GM19438 (cell line): ENCODE measurements around the gene FABP1.

Experiments used
- ATAC-seq: cut with Tn5 transposase; IDR thresholded peaks from one replicate; pipeline ENCODE4 v1.9.1; 2021; ENCODE audit warnings: low read depth; ENCODE audit not compliant: unreplicated experiment

Gene FABP1

GRCh38 chr2:88116669-88117432, 11.0 kb downstream of the FABP1 start:
- ATAC-seq = no peak

DNA sequence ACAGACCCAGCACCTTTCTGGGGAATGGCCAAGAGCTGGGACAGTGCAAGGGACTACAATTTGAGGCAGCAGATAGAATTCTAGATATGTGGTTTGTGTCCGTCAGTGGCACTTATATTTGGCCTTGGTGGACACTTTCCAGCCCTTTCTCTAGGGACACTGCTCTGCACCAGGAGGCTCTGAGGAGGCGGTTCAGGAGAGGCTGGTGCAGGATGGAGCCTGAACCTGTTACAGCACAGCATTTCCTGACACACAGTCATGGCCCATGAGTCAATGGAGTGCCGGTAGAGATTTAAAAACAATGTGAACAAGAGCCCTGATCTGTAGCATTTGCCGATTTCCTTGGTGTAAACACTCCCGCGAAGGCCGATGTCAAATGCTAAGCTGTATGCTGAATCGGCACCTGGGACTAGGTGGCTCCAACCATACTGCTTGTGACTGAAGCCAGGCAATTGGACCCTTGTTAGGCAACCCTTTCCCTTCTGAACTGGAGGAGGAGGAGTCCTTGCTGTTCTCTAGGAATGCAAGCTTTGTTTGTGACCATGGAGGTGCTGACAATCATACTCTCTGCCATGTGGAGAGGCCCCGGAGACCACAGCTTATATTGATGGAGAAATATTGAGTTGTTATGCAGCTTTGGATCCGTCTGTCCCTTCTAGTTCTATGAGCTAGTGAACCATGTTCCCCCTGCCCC, 11.9 kb downstream of the FABP1 start:
- ATAC-seq = no peak

- no peak for ATAC-seq
Observed at GRCh38 chr2:88114889-88115288, 13.0 kb downstream of the FABP1 start.

DNA sequence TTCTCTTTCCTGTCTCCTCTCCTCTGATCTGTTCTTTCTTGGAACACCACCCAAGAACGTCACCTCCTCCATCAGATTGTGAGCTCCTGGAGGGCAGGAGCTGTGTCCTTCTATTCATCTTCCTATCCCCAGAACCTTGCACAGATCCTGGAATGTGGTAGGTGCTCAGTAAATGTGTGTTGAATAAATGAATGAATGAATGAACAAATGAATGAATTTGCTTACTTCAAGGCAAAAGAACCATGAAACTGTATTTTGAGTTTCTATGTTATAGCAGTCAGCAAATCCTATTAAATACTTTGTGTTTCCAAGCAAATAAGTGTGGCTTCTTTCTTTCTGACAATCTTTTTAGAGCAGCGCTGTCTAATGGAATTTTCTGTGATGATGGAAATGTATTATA, 14.8 kb downstream of the FABP1 start:
- ATAC-seq = no peak

GRCh38 chr2:88110830-88111229, 17.0 kb downstream of the FABP1 start:
- no peak for ATAC-seq

GRCh38 chr2:88108796-88109195, 19.1 kb downstream of the FABP1 start:
- ATAC-seq = no peak

DNA sequence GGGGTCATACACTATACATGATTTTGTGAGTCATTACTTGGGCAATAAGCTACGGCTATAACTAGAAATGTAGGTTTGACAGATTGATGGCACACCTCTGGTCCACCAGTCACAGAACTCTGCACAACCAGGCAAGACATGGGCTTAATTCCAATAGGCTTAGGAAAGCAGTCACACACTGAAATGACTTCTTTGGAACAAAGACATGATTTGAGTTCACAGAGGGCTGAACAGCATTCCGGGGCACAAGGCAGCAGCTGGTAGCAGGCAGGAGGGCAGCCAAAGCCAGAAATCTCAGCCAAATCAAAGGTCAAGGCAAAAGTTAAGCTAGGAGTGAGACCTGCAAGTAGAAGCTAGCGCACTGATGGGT, 27.4 kb downstream of the FABP1 start:
- ATAC-seq = no peak

DNA sequence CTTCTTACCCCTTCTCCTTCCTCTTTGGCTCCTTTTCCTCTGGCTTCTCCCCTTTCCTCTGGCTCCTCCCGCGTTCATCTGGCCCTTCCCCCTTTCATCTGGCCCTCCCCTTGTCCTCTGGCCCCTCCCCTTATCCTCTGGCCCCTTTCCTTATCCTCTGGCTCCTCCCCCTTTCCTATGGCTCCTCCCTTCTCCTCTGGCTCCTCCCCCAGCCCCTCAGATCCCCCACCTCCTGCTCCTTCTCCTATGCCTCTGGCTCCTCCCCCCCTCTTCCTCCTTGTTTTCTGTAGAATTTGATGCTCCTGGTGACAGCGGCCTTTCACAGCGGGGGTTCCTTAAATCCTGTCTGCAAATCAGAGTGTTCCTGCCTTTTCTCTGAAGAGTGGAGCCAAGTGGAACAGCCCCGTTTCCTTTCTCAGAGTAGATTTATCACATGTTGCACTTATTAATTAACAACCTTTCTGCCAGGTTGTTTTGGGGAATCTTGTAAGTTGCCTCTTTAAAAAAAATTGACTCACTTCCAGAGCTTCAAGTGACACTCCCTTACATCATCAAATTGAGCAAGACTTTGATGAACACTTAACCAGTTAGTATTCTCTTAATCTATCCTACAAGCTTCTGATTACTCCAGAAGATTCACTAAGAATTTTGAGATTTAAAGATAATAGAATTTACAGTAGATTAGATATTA, 27.9 kb downstream of the FABP1 start:
- ATAC-seq = no peak

- ATAC-seq = no peak
Observed at GRCh38 chr2:88098558-88098900, 29.3 kb downstream of the FABP1 start.

DNA sequence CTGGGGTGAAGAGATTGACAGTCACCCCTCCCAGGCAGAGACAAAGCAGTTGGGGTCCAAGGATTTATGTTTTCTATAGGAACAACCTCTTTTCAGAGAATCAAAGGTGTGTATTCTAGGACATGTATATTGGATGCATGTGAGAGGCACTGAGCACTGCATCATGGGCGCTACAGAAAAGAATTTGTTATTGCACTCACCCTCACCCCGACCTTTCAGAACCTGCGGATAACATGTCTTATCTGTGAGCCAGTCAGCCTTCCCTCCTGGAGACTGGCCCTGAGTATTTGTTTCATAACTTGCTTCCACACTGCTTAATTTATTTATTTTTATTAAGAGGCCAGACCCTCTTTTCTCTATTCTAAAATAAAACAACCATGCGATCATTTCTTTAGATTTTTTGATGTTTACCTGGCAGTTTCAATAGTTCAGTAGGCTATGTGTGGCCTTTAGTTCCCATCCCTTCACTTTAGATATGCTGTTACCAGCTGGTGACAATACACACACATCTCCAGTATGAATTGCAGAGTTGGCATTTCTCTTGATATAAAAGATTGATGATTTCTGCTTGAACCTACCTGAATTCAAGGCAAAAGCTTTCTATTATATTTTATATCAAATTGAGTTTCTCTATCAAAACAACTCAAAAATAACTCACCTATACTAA, 29.8 kb downstream of the FABP1 start:
- no peak for ATAC-seq

- ATAC-seq = no peak
Observed at GRCh38 chr2:88097192-88097591, 30.7 kb downstream of the FABP1 start.

DNA sequence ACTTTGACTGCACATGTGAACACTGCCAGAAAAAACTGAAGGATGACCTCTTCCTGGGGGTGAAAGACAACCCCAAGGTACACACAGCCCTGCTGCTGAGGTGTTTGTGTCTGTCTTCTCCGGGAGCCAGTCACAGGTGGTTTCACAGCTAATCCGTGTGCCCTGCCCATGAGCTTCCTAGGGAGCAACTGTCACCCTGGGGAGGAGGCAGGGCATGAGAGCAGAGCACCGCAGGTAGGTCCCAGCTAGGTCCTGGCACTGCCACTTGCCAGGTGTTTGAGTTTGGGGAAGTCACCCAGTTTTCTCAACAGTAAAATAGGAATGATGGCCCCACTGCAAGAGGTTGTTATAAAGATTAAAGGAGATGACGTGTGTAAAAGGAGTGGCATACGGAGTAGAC, 31.2 kb downstream of the FABP1 start:
- ATAC-seq = no peak

DNA sequence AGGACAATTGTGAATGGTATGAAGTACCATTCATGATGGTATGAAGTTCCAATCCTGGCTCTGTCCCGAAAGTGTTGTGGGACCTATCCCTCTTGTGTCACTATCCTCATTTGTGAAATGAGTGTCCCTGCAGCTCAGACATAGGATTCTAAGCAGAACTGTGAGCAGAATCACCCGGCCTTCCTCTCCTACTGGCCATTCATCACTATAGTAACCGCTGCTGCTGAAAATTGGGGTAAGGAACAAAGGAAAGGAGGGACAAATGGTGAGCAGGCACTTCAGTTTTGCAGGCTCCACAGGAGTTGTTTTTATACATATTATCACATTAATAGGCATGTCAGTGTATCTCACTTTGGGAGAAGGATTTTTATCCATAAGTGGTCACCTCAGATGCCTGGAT, 32.8 kb downstream of the FABP1 start:
- no peak for ATAC-seq

GRCh38 chr2:88092773-88093172, 35.1 kb downstream of the FABP1 start:
- no peak for ATAC-seq

GRCh38 chr2:88091943-88092342, 35.9 kb downstream of the FABP1 start:
- ATAC-seq = no peak

DNA sequence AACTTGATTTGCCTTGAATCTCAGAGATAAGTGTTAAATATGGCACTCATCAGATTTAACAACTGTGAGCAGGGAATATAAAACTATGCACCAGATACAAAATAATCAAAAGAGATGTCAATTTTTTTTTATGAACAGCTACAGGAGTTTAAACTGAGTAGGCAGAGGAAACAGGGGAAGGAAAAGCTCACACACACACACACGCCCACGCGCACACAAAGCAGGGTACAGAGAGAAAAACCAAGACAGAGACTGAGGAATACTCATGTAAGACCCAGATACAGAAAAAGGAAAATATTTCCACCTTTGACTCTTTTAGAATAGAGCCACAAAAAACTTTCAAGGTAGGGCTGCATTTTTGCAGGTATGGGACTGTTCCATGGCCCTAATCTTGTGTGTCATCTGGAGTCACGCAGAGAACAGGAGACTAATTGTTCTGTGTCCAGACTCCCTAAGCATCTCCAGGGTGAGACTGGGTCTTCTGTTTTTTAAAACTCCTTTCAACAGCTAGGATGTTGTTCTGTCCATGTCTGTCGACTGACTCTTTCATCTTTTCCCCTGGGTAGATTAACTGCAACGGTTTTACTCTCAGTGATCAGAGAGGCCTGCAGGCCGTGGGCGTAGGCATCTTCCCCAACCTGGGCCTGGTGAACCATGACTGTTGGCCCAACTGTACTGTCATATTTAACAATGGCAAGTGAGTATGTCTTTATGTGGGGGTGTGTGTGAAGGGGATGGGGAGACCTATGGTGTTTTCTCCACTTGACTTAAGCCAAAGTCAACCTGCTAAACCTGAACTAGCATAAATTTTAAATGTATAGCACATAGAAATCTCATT, 37.2 kb downstream of the FABP1 start:
- no peak for ATAC-seq

DNA sequence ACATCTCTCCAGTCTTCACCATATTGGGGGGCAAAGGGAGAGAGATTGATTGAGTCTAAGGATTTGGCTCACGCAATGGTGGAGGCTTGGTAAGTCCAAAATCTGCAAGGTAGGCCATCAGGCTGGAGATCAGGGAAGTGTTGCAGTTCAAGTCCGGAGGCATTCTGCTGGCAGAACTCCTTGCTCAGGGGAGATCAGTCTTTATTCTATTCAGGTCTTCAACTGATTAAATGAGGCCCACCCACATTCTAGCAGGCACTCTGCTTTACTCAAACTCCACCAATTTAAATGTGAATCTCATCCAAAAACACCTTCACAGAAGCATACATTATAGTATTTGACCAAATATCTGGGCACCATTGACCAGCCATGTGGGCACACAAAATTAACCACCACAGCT, 38.9 kb downstream of the FABP1 start:
- no peak for ATAC-seq

DNA sequence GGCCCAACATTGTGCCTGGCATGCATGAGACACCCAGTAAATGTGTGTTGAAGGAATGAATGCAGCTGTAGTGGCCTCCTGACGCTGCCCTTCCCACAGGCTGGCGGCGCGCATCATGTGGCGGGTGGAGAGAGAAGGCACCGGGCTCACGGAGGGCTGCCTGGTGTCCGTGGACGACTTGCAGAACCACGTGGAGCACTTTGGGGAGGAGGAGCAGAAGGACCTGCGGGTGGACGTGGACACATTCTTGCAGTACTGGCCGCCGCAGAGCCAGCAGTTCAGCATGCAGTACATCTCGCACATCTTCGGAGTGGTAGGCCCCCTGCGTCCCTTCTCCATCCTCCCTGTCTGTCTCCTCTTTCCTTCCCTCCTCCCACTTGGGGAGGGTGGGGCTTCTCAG, 40.1 kb downstream of the FABP1 start:
- ATAC-seq = no peak

DNA sequence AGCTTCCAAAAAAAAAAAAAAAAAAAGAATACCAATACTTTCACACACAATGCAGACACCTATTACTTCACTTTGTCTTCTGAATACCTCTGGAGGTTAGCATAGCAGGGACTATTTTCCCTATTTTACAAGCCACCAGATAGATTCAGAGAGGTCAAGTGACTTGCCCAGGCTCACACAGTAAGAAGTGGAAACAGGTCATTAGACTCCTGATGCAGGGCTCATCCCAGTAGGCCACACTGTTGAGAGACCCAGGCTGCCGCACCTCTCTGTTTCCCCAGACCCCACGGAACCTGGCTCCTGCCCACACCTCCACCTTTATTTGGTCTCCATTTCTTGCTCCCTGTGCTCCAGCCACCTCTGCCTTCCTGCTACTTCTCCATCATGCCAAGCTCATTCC, 40.8 kb downstream of the FABP1 start:
- ATAC-seq = no peak

DNA sequence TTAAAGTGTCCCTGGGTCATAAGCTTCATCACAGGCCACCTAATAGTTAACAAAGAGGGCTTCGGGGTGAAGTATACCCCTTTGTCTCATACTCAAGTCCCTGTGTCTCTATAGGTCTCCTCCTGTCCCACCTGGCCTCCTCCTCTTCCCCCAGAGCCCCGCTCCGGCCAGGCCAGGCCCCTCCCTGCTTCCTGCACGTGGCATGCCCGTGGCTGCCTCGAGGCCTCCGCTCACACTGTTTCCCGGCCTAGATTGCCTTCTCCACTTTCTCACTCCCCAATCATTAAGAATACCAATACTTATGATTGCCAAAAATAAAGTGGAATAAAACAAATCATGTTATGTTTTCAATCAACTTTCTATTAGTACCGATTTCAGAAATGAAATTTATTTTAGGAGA, 41.5 kb downstream of the FABP1 start:
- ATAC-seq = no peak

- no peak for ATAC-seq
Observed at GRCh38 chr2:88085602-88086001, 42.3 kb downstream of the FABP1 start.
